HEK293 (cell line): ENCODE results near the gene MT1B.
A peak's percentile ranks its signal among the peaks of the same experiment; 100 is the strongest.

Source experiments
- CTCF ChIA-PET: fragments of 350-600 bp; formaldehyde crosslinking; extraction: SDS; loops from one replicate; lab custom pipeline; 2021; ENCODE audit warnings: antibody characterized with exemption; lab: Yijun Ruan, JAX
- POLR2A ChIA-PET: fragments of 300-600 bp; formaldehyde crosslinking; extraction: SDS; loops from one replicate; lab custom pipeline; 2020; ENCODE audit warnings: antibody characterized with exemption, inconsistent platforms; lab: Yijun Ruan, JAX
- H3K27ac ChIP-seq: fragments of 200-500 bp; sonication (Bioruptor generic); 2 replicates; pipeline ENCODE4 v1.5.1; 2014; ENCODE audit warnings: low read depth, low read length, control low read depth, inconsistent platforms; ENCODE audit errors: extremely low read depth
- H3K36me3 ChIP-seq, 2 experiments: fragments of 200-500 bp in 1 of 2; sonication (Bioruptor generic) in 1 of 2; 1 replicate in 1 of 2; 2 replicates in 1 of 2; pipeline ENCODE4 v1.5.1; 2014 to 2017; ENCODE audit warnings: inconsistent platforms in 2 of 2, low read length in 2 of 2; ENCODE audit not compliant: control insufficient read depth in 2 of 2, insufficient read depth in 1 of 2
- H3K4me1 ChIP-seq: fragments of 200-500 bp; sonication (Bioruptor generic); 2 replicates; pipeline ENCODE4 v1.5.1; 2014; ENCODE audit warnings: mild to moderate bottlenecking, low read length, inconsistent platforms; ENCODE audit not compliant: control insufficient read depth, insufficient read depth
- H3K4me3 ChIP-seq: 2 replicates; pipeline ENCODE4 v1.5.1; 2011; ENCODE audit warnings: low read depth, mild to moderate bottlenecking, control low read depth, low read length, moderate library complexity
- H3K9me3 ChIP-seq: fragments of 200-500 bp; sonication (Bioruptor generic); 2 replicates; pipeline ENCODE4 v1.5.1; 2014; ENCODE audit warnings: low read depth, low read length, inconsistent platforms; ENCODE audit not compliant: control insufficient read depth, insufficient read depth
- CTCF ChIP-seq: fragments of 450-650 bp; formaldehyde crosslinking; IDR thresholded peaks from 2 replicates; pipeline ENCODE4 v1.5.1; 2016; ENCODE audit warnings: missing biosample characterization, missing genetic modification characterization
- FEZF1 ChIP-seq: fragments of 450-650 bp; formaldehyde crosslinking; IDR thresholded peaks from 2 replicates; pipeline ENCODE4 v1.5.1; 2016; ENCODE audit warnings: missing biosample characterization, missing genetic modification characterization
- HOXC10 ChIP-seq: sonication (generic); formaldehyde crosslinking; IDR thresholded peaks from 2 replicates; pipeline ENCODE4 v1.8.1; 2023; ENCODE audit warnings: mild to moderate bottlenecking, missing genetic modification reagents
- KLF7 ChIP-seq: fragments of 450-650 bp; formaldehyde crosslinking; IDR thresholded peaks from 2 replicates; pipeline ENCODE4 v1.5.1; 2016; ENCODE audit warnings: missing biosample characterization, missing genetic modification characterization, borderline replicate concordance
- PRDM10 ChIP-seq: fragments of 450-650 bp; formaldehyde crosslinking; IDR thresholded peaks from 2 replicates; pipeline ENCODE4 v1.5.1; 2016; ENCODE audit warnings: missing biosample characterization, missing genetic modification characterization
- PRDM6 ChIP-seq: fragments of 450-650 bp; formaldehyde crosslinking; IDR thresholded peaks from 2 replicates; pipeline ENCODE4 v1.5.1; 2017; ENCODE audit warnings: missing biosample characterization, missing genetic modification characterization
- SCRT1 ChIP-seq: fragments of 450-650 bp; formaldehyde crosslinking; IDR thresholded peaks from 2 replicates; pipeline ENCODE4 v1.5.1; 2016; ENCODE audit warnings: missing biosample characterization, missing genetic modification characterization, borderline replicate concordance
- ZBTB7A ChIP-seq: fragments of 450-650 bp; formaldehyde crosslinking; IDR thresholded peaks from 2 replicates; pipeline ENCODE4 v1.5.1; 2016; ENCODE audit warnings: low read depth, missing biosample characterization, missing genetic modification characterization
- ZNF133 ChIP-seq: fragments of 450-650 bp; formaldehyde crosslinking; IDR thresholded peaks from 2 replicates; pipeline ENCODE4 v1.5.1; 2016; ENCODE audit warnings: missing biosample characterization, missing genetic modification characterization
- ZNF146 ChIP-seq: fragments of 450-650 bp; formaldehyde crosslinking; IDR thresholded peaks from 2 replicates; pipeline ENCODE4 v1.5.1; 2016; ENCODE audit warnings: missing biosample characterization, missing genetic modification characterization
- ZNF157 ChIP-seq: fragments of 450-650 bp; formaldehyde crosslinking; IDR thresholded peaks from 2 replicates; pipeline ENCODE4 v1.5.1; 2016; ENCODE audit warnings: missing biosample characterization, missing genetic modification characterization
- ZNF175 ChIP-seq: fragments of 450-650 bp; formaldehyde crosslinking; IDR thresholded peaks from 2 replicates; pipeline ENCODE4 v1.5.1; 2016; ENCODE audit warnings: missing biosample characterization, missing genetic modification characterization
- ZNF221 ChIP-seq: fragments of 450-650 bp; formaldehyde crosslinking; IDR thresholded peaks from 2 replicates; pipeline ENCODE4 v1.5.1; 2017; ENCODE audit warnings: missing biosample characterization, missing genetic modification characterization, borderline replicate concordance
- ZNF510 ChIP-seq: fragments of 450-650 bp; formaldehyde crosslinking; IDR thresholded peaks from 2 replicates; pipeline ENCODE4 v1.5.1; 2018; ENCODE audit warnings: mild to moderate bottlenecking, missing genetic modification characterization, missing biosample characterization; ENCODE audit not compliant: insufficient replicate concordance
- ZNF513 ChIP-seq: fragments of 450-650 bp; IDR thresholded peaks from 2 replicates; pipeline ENCODE4 v1.5.1; 2018; ENCODE audit warnings: missing biosample characterization, missing genetic modification characterization
- ZNF621 ChIP-seq: fragments of 450-650 bp; formaldehyde crosslinking; IDR thresholded peaks from 2 replicates; pipeline ENCODE4 v1.5.1; 2017; ENCODE audit warnings: missing biosample characterization, missing genetic modification characterization
- ZNF623 ChIP-seq: fragments of 450-650 bp; formaldehyde crosslinking; IDR thresholded peaks from 2 replicates; pipeline ENCODE4 v1.5.1; 2016; ENCODE audit warnings: missing biosample characterization, missing genetic modification characterization
- ZNF707 ChIP-seq: fragments of 450-650 bp; formaldehyde crosslinking; IDR thresholded peaks from 2 replicates; pipeline ENCODE4 v1.5.1; 2016; ENCODE audit warnings: missing biosample characterization, missing genetic modification characterization
- ZNF792 ChIP-seq: fragments of 450-650 bp; formaldehyde crosslinking; IDR thresholded peaks from 2 replicates; pipeline ENCODE4 v1.5.1; 2016; ENCODE audit warnings: missing biosample characterization, missing genetic modification characterization

Gene MT1B

GRCh38 chr16:56700631-56701030, 48.9 kb downstream of the MT1B start:
- H3K36me3 ChIP-seq = no peaks in the 10 kb centered on the region
- no peak overlapping the region for H3K4me3 ChIP-seq
- H3K9me3 ChIP-seq = no peaks in the 10 kb centered on the region
- TF ChIP-seq PRDM6 (tag by site-specific recombination) (no peak), ZNF221 (tag by site-specific recombination) (no peak), HOXC10 (no peak), ZBTB7A (tag by site-specific recombination) (no peak), ZNF157 (tag by site-specific recombination) (no peak), ZNF175 (no peak), KLF7 (tag by site-specific recombination) (no peak), ZNF146 (no peak), ZNF623 (tag by site-specific recombination) (no peak), SCRT1 (tag by site-specific recombination) (no peak), ZNF133 (tag by site-specific recombination) (no peak), FEZF1 (tag by site-specific recombination) (no peak), ZNF621 (tag by site-specific recombination) (no peak), ZNF792 (tag by site-specific recombination) (no peak), ZNF513 (no peak), ZNF510 (no peak), CTCF (no peak)
- H3K27ac ChIP-seq = no peak overlapping the region
- POLR2A ChIA-PET = interaction anchor here (0.6 kb wide), 1 partner anchor 223 kb away, joined by 5 read pairs; no protein-coding TSS in a partner anchor
- H3K4me1 ChIP-seq = no peaks in the 10 kb centered on the region
- CTCF ChIA-PET = interaction anchor here (0.7 to 4.4 kb wide), 13 partner anchors 15 to 187 kb away, joined by 3 to 66 read pairs (median 10); partner anchors contain the start of gene MT2A

- H3K36me3 ChIP-seq = no peaks in the 10 kb centered on the region
- POLR2A ChIA-PET = interaction anchor here (0.8 to 1.0 kb wide), 2 partner anchors 44 to 250 kb away, joined by 5 to 6 read pairs; partner anchors contain the start of genes MT1F, NUDT21 and OGFOD1
- no peak for TF ChIP-seq ZNF707
- peak; percentile 60 for TF ChIP-seq PRDM10 (tag by site-specific recombination)
- TF ChIP-seq, all 188 proteins: peak for 1
- Histone ChIP-seq H3K27ac (no peak overlapping the region), H3K4me1 (no peaks in the 10 kb centered on the region), H3K9me3 (no peaks in the 10 kb centered on the region), H3K4me3 (no peak overlapping the region)
- CTCF ChIA-PET = interaction anchor here (0.5 to 4.4 kb wide), 60 partner anchors 9 to 759 kb away, joined by 3 to 66 read pairs (median 4); partner anchors contain the start of gene MT2A
These were observed 49.8 kb downstream of the MT1B start for GRCh38 chr16:56701534-56701933.
